Measurements from ENCODE around the gene DNM2. TPM values are rescaled to one million over a fixed set of nuclear protein-coding genes. Genes with fewer than 3 reads are reported as not detected.
"Not testable (repeated sequence)": the region's sequence is repeated elsewhere in the genome, so short reads cannot be mapped to it uniquely, and the experiment has no call there.

DNM2 gene
- total RNA-seq, 3 donors from 2014 or later, result 152 to 161 (median 158) TPM

- no peak for DNase-seq
Observed at GRCh38 chr19:10862561-10863106, 144.8 kb downstream of the DNM2 start.

GRCh38 chr19:10863107-10863717 lies 145.3 kb downstream of the DNM2 start:
- no peaks in the 10 kb centered on the region for H3K36me3 Mint-ChIP-seq (ENCODE audit: insufficient read depth)
- no peaks in the 10 kb centered on the region for H3K9me3 Mint-ChIP-seq
- H3K4me1 Mint-ChIP-seq (ENCODE audit: low read depth), result peaks cover 12% of the 10 kb centered on the region
- H3K4me3 Mint-ChIP-seq, result no peak overlapping the region
- no peaks in the 10 kb centered on the region for H3K27me3 Mint-ChIP-seq (ENCODE audit: low read depth)
- DNase-seq, result no peak
- no peak for ATAC-seq

More at GRCh38 chr19:10862561-10863106, 144.8 kb downstream of the DNM2 start:
- Mint-ChIP-seq H3K36me3 (ENCODE audit: insufficient read depth) (no peaks in the 10 kb centered on the region), H3K27me3 (ENCODE audit: low read depth) (no peaks in the 10 kb centered on the region), H3K4me3 (no peak overlapping the region), H3K4me1 (ENCODE audit: low read depth) (peaks cover 7% of the 10 kb centered on the region), H3K9me3 (no peaks in the 10 kb centered on the region)
- ATAC-seq, result no peak

GRCh38 chr19:10864538-10864899 lies 146.6 kb downstream of the DNM2 start:
- no peaks in the 10 kb centered on the region for H3K9me3 Mint-ChIP-seq
- H3K27me3 Mint-ChIP-seq (ENCODE audit: low read depth), result no peaks in the 10 kb centered on the region
- peak; percentile 94 to 97 for ATAC-seq
- no peaks in the 10 kb centered on the region for H3K36me3 Mint-ChIP-seq (ENCODE audit: insufficient read depth)
- peak; percentile 78 for DNase-seq
- peaks cover 15% of the 10 kb centered on the region for H3K4me1 Mint-ChIP-seq (ENCODE audit: low read depth)
- H3K4me3 Mint-ChIP-seq, result no peak overlapping the region

GRCh38 chr19:10866495-10866894 lies 148.6 kb downstream of the DNM2 start:
- ATAC-seq (no peak), DNase-seq (no peak)
- Mint-ChIP-seq H3K4me1 (ENCODE audit: low read depth) (peaks cover 22% of the 10 kb centered on the region), H3K4me3 (no peak overlapping the region), H3K9me3 (no peaks in the 10 kb centered on the region), H3K27me3 (ENCODE audit: low read depth) (no peaks in the 10 kb centered on the region), H3K36me3 (ENCODE audit: insufficient read depth) (no peaks in the 10 kb centered on the region)

GRCh38 chr19:10868872-10869547 lies 151.1 kb downstream of the DNM2 start:
- DNase-seq (no peak), ATAC-seq (no peak)
- Mint-ChIP-seq H3K4me3 (no peak overlapping the region), H3K9me3 (no peaks in the 10 kb centered on the region), H3K27me3 (ENCODE audit: low read depth) (no peaks in the 10 kb centered on the region), H3K4me1 (ENCODE audit: low read depth) (peaks cover 33% of the 10 kb centered on the region), H3K36me3 (ENCODE audit: insufficient read depth) (no peaks in the 10 kb centered on the region)

- Mint-ChIP-seq H3K4me1 (ENCODE audit: low read depth) (peaks cover 28% of the 10 kb centered on the region), H3K4me3 (peak overlapping the region; percentile 77)
- DNase-seq; H3K36me3 Mint-ChIP-seq (ENCODE audit: insufficient read depth); H3K27me3 Mint-ChIP-seq (ENCODE audit: low read depth); H3K9me3 Mint-ChIP-seq; ATAC-seq: not testable (repeated sequence)
Observed at GRCh38 chr19:10869872-10870311, 152.0 kb downstream of the DNM2 start.

- Mint-ChIP-seq H3K36me3 (ENCODE audit: insufficient read depth) (no peaks in the 10 kb centered on the region), H3K4me3 (peak overlapping the region; percentile 77), H3K27me3 (ENCODE audit: low read depth) (no peaks in the 10 kb centered on the region), H3K9me3 (no peaks in the 10 kb centered on the region), H3K4me1 (ENCODE audit: low read depth) (peaks cover 28% of the 10 kb centered on the region)
- ATAC-seq, result no peak
- DNase-seq, result no peak
Observed at GRCh38 chr19:10870501-10870954, 152.6 kb downstream of the DNM2 start.

- peaks cover 28% of the 10 kb centered on the region for H3K4me1 Mint-ChIP-seq (ENCODE audit: low read depth)
- H3K36me3 Mint-ChIP-seq (ENCODE audit: insufficient read depth), result no peaks in the 10 kb centered on the region
- no peaks in the 10 kb centered on the region for H3K27me3 Mint-ChIP-seq (ENCODE audit: low read depth)
Observed at GRCh38 chr19:10870955-10871603, 153.2 kb downstream of the DNM2 start, which contains the start of gene CARM1. Gene CARM1 (plus strand): TSS chr19:10871553. CDS start chr19:10871703, 150 bp downstream.

GRCh38 chr19:10871711-10872545 lies 154.0 kb downstream of the DNM2 start:
- Mint-ChIP-seq H3K9me3 (no peaks in the 10 kb centered on the region), H3K4me3 (peak overlapping the region; percentile 88), H3K36me3 (ENCODE audit: insufficient read depth) (no peaks in the 10 kb centered on the region), H3K4me1 (ENCODE audit: low read depth) (peaks cover 30% of the 10 kb centered on the region), H3K27me3 (ENCODE audit: low read depth) (no peaks in the 10 kb centered on the region)
- ATAC-seq (peak; percentile 1 to 2), DNase-seq (peak; percentile 31)

More at GRCh38 chr19:10870955-10871603, 153.2 kb downstream of the DNM2 start, which contains the start of gene CARM1:
- no peaks in the 10 kb centered on the region for H3K9me3 Mint-ChIP-seq
- ATAC-seq (peak; percentile 90), DNase-seq (peak; percentile 99)
- H3K4me3 Mint-ChIP-seq, result peak within 1 kb of the TSS; percentile 88

- H3K9me3 Mint-ChIP-seq, result no peaks in the 10 kb centered on the region
- DNase-seq (peak; percentile 44), ATAC-seq (no peak)
- H3K27me3 Mint-ChIP-seq (ENCODE audit: low read depth), result no peaks in the 10 kb centered on the region
- peak overlapping the region; percentile 88 for H3K4me3 Mint-ChIP-seq
- no peaks in the 10 kb centered on the region for H3K36me3 Mint-ChIP-seq (ENCODE audit: insufficient read depth)
- H3K4me1 Mint-ChIP-seq (ENCODE audit: low read depth), result peaks cover 32% of the 10 kb centered on the region
Observed at GRCh38 chr19:10872546-10873107, 154.7 kb downstream of the DNM2 start.

- peak overlapping the region; percentile 26 for H3K4me3 Mint-ChIP-seq
- DNase-seq (no peak), ATAC-seq (no peak)
- H3K9me3 Mint-ChIP-seq, result no peaks in the 10 kb centered on the region
- no peaks in the 10 kb centered on the region for H3K36me3 Mint-ChIP-seq (ENCODE audit: insufficient read depth)
- H3K27me3 Mint-ChIP-seq (ENCODE audit: low read depth), result no peaks in the 10 kb centered on the region
- H3K4me1 Mint-ChIP-seq (ENCODE audit: low read depth), result peaks cover 33% of the 10 kb centered on the region
Observed at GRCh38 chr19:10874024-10874423, 156.1 kb downstream of the DNM2 start.

- Mint-ChIP-seq H3K4me3 (no peak overlapping the region), H3K9me3 (no peaks in the 10 kb centered on the region), H3K27me3 (ENCODE audit: low read depth) (no peaks in the 10 kb centered on the region), H3K36me3 (ENCODE audit: insufficient read depth) (no peaks in the 10 kb centered on the region), H3K4me1 (ENCODE audit: low read depth) (peaks cover 31% of the 10 kb centered on the region)
- ATAC-seq (no peak), DNase-seq (no peak)
Observed at GRCh38 chr19:10876459-10877240, 158.8 kb downstream of the DNM2 start.

GRCh38 chr19:10877608-10878007 lies 159.7 kb downstream of the DNM2 start:
- DNase-seq; H3K4me3 Mint-ChIP-seq; H3K9me3 Mint-ChIP-seq; H3K36me3 Mint-ChIP-seq (ENCODE audit: insufficient read depth); ATAC-seq; H3K27me3 Mint-ChIP-seq (ENCODE audit: low read depth): not testable (repeated sequence)
- H3K4me1 Mint-ChIP-seq (ENCODE audit: low read depth), result peaks cover 28% of the 10 kb centered on the region

Data from activated T-cell treated with anti-CD3 and anti-CD28 coated beads, Interleukin-2, amount 50 U/mL, for 4 hours (primary cell).